HEK293 (cell line): ENCODE measurements around the gene ALX1.

Experiments
- AEBP2 ChIP-seq: fragments of 450-650 bp; formaldehyde crosslinking; IDR thresholded peaks from 2 replicates; pipeline ENCODE4 v1.5.1; 2016; ENCODE audit warnings: missing biosample characterization, missing genetic modification characterization, borderline replicate concordance
- FEZF1 ChIP-seq: fragments of 450-650 bp; formaldehyde crosslinking; IDR thresholded peaks from 2 replicates; pipeline ENCODE4 v1.5.1; 2016; ENCODE audit warnings: missing biosample characterization, missing genetic modification characterization
- PRDM6 ChIP-seq: fragments of 450-650 bp; formaldehyde crosslinking; IDR thresholded peaks from 2 replicates; pipeline ENCODE4 v1.5.1; 2017; ENCODE audit warnings: missing biosample characterization, missing genetic modification characterization
- RBAK ChIP-seq: fragments of 450-650 bp; formaldehyde crosslinking; IDR thresholded peaks from 2 replicates; pipeline ENCODE4 v1.5.1; 2016; ENCODE audit warnings: missing biosample characterization, missing genetic modification characterization
- TCF7L2 ChIP-seq: IDR thresholded peaks from 2 replicates; pipeline ENCODE4 v1.6.1; 2011; ENCODE audit warnings: low read depth, mild to moderate bottlenecking, inconsistent platforms, low read length, moderate library complexity, borderline replicate concordance
- YY1 ChIP-seq: fragments of 450-650 bp; formaldehyde crosslinking; IDR thresholded peaks from 2 replicates; pipeline ENCODE4 v1.5.1; 2018; ENCODE audit warnings: missing biosample characterization, missing genetic modification characterization
- ZBTB1 ChIP-seq: fragments of 450-650 bp; formaldehyde crosslinking; IDR thresholded peaks from 2 replicates; pipeline ENCODE4 v1.5.1; 2016; ENCODE audit warnings: missing biosample characterization, missing genetic modification characterization
- ZBTB49 ChIP-seq: fragments of 450-650 bp; formaldehyde crosslinking; IDR thresholded peaks from 2 replicates; pipeline ENCODE4 v1.5.1; 2016; ENCODE audit warnings: missing biosample characterization, missing genetic modification characterization, low read depth
- ZIC2 ChIP-seq: fragments of 450-650 bp; formaldehyde crosslinking; IDR thresholded peaks from 2 replicates; pipeline ENCODE4 v1.5.1; 2016; ENCODE audit warnings: missing biosample characterization, missing genetic modification characterization
- ZNF175 ChIP-seq: fragments of 450-650 bp; formaldehyde crosslinking; IDR thresholded peaks from 2 replicates; pipeline ENCODE4 v1.5.1; 2016; ENCODE audit warnings: missing biosample characterization, missing genetic modification characterization
- ZNF23 ChIP-seq: fragments of 450-650 bp; formaldehyde crosslinking; IDR thresholded peaks from 2 replicates; pipeline ENCODE4 v1.5.1; 2016; ENCODE audit warnings: missing biosample characterization, missing genetic modification characterization, borderline replicate concordance
- ZNF449 ChIP-seq: fragments of 450-650 bp; formaldehyde crosslinking; IDR thresholded peaks from 2 replicates; pipeline ENCODE4 v1.5.1; 2017; ENCODE audit warnings: missing biosample characterization, mild to moderate bottlenecking, missing genetic modification characterization, moderate library complexity
- ZNF514 ChIP-seq: fragments of 450-650 bp; formaldehyde crosslinking; IDR thresholded peaks from 2 replicates; pipeline ENCODE4 v1.5.1; 2016; ENCODE audit warnings: missing biosample characterization, missing genetic modification characterization
- ZNF549 ChIP-seq: fragments of 450-650 bp; IDR thresholded peaks from 2 replicates; pipeline ENCODE4 v1.5.1; 2018; ENCODE audit warnings: missing biosample characterization, missing genetic modification characterization, mild to moderate bottlenecking, inconsistent platforms, moderate library complexity
- ZNF645 ChIP-seq: fragments of 450-650 bp; formaldehyde crosslinking; IDR thresholded peaks from 2 replicates; pipeline ENCODE4; 2016; ENCODE audit warnings: missing biosample characterization, missing genetic modification characterization
- ZNF677 ChIP-seq: fragments of 450-650 bp; IDR thresholded peaks from 2 replicates; pipeline ENCODE4 v1.5.0; 2018; ENCODE audit warnings: missing biosample characterization, mild to moderate bottlenecking, missing genetic modification characterization, moderate library complexity
- ZNF701 ChIP-seq: fragments of 450-650 bp; formaldehyde crosslinking; IDR thresholded peaks from 2 replicates; pipeline ENCODE4 v1.5.1; 2016; ENCODE audit warnings: missing biosample characterization, missing genetic modification characterization
- ZNF76 ChIP-seq: fragments of 450-650 bp; formaldehyde crosslinking; IDR thresholded peaks from 2 replicates; pipeline ENCODE4; 2016; ENCODE audit warnings: low read depth, missing biosample characterization, missing genetic modification characterization, borderline replicate concordance
- TF ChIP-seq, protein P1 (sequence below): fragments of 450-650 bp; formaldehyde crosslinking; IDR thresholded peaks from 2 replicates; pipeline ENCODE4 v1.5.1; 2016; ENCODE audit warnings: missing biosample characterization, missing genetic modification characterization
- TF ChIP-seq, protein P2 (sequence below): fragments of 450-650 bp; formaldehyde crosslinking; IDR thresholded peaks from 2 replicates; pipeline ENCODE4 v1.5.1; 2016; ENCODE audit warnings: missing biosample characterization, missing genetic modification characterization
- TF ChIP-seq, protein P3 (sequence below): fragments of 450-650 bp; formaldehyde crosslinking; IDR thresholded peaks from 2 replicates; pipeline ENCODE4 v1.5.1; 2017; ENCODE audit warnings: missing biosample characterization, missing genetic modification characterization

The ALX1 gene

GRCh38 chr12:85280984-85281630 is 1.1 kb downstream of the ALX1 start (continued):
- TF ChIP-seq, protein P1, sequence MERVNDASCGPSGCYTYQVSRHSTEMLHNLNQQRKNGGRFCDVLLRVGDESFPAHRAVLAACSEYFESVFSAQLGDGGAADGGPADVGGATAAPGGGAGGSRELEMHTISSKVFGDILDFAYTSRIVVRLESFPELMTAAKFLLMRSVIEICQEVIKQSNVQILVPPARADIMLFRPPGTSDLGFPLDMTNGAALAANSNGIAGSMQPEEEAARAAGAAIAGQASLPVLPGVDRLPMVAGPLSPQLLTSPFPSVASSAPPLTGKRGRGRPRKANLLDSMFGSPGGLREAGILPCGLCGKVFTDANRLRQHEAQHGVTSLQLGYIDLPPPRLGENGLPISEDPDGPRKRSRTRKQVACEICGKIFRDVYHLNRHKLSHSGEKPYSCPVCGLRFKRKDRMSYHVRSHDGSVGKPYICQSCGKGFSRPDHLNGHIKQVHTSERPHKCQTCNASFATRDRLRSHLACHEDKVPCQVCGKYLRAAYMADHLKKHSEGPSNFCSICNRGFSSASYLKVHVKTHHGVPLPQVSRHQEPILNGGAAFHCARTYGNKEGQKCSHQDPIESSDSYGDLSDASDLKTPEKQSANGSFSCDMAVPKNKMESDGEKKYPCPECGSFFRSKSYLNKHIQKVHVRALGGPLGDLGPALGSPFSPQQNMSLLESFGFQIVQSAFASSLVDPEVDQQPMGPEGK (tag by site-specific recombination): no peak
- TF ChIP-seq ZBTB1 (tag by site-specific recombination): no peak
- TF ChIP-seq ZIC2 (tag by site-specific recombination): no peak
- no peak for TF ChIP-seq ZNF23 (tag by site-specific recombination)
- peak; percentile 84 for TF ChIP-seq PRDM6 (tag by site-specific recombination)
- TF ChIP-seq YY1 (tag by site-specific recombination): no peak
- no peak for TF ChIP-seq ZNF549 (tag by site-specific recombination)
- 0 out of 2 replicates have a peak, but pooled peaks have one; percentile 16 for TF ChIP-seq FEZF1 (tag by site-specific recombination)
- TF ChIP-seq TCF7L2: peak; percentile 52; the same call in 1 of the 2 replicates
- TF ChIP-seq, protein P2, sequence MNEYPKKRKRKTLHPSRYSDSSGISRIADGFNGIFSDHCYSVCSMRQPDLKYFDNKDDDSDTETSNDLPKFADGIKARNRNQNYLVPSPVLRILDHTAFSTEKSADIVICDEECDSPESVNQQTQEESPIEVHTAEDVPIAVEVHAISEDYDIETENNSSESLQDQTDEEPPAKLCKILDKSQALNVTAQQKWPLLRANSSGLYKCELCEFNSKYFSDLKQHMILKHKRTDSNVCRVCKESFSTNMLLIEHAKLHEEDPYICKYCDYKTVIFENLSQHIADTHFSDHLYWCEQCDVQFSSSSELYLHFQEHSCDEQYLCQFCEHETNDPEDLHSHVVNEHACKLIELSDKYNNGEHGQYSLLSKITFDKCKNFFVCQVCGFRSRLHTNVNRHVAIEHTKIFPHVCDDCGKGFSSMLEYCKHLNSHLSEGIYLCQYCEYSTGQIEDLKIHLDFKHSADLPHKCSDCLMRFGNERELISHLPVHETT (tag by site-specific recombination): no peak
- TF ChIP-seq ZNF514 (tag by site-specific recombination): no peak
- no peak for TF ChIP-seq ZBTB49 (tag by site-specific recombination)
- TF ChIP-seq ZNF677: no peak
- TF ChIP-seq RBAK (tag by site-specific recombination): no peak
- TF ChIP-seq ZNF449 (tag by site-specific recombination): no peak
- no peak for TF ChIP-seq ZNF175
- no peak for TF ChIP-seq ZNF701 (tag by site-specific recombination)
- TF ChIP-seq ZNF645 (tag by site-specific recombination): no peak
- TF ChIP-seq AEBP2: no peak
- TF ChIP-seq, protein P3, sequence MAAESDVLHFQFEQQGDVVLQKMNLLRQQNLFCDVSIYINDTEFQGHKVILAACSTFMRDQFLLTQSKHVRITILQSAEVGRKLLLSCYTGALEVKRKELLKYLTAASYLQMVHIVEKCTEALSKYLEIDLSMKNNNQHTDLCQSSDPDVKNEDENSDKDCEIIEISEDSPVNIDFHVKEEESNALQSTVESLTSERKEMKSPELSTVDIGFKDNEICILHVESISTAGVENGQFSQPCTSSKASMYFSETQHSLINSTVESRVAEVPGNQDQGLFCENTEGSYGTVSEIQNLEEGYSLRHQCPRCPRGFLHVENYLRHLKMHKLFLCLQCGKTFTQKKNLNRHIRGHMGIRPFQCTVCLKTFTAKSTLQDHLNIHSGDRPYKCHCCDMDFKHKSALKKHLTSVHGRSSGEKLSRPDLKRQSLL (tag by site-specific recombination): no peak
- no peak for TF ChIP-seq ZNF76
